Hepatic stellate cell (primary cell): Measurements from ENCODE around the gene PROP1.
"Not testable (repeated sequence)": the region's sequence is repeated elsewhere in the genome, so short reads cannot be mapped to it uniquely, and the experiment has no call there.

Source experiments
- DNase-seq: peaks from one replicate; pipeline ENCODE4 v3.0.0; 2011; ENCODE audit warnings: low spot score

PROP1 gene

GRCh38 chr5:177995691-177996595 lies at the start of gene PROP1:
TSS of gene PROP1 (minus strand) at chr5:177996242. CDS start at chr5:177995933, 309 bp downstream.
- no peak for DNase-seq

DNA sequence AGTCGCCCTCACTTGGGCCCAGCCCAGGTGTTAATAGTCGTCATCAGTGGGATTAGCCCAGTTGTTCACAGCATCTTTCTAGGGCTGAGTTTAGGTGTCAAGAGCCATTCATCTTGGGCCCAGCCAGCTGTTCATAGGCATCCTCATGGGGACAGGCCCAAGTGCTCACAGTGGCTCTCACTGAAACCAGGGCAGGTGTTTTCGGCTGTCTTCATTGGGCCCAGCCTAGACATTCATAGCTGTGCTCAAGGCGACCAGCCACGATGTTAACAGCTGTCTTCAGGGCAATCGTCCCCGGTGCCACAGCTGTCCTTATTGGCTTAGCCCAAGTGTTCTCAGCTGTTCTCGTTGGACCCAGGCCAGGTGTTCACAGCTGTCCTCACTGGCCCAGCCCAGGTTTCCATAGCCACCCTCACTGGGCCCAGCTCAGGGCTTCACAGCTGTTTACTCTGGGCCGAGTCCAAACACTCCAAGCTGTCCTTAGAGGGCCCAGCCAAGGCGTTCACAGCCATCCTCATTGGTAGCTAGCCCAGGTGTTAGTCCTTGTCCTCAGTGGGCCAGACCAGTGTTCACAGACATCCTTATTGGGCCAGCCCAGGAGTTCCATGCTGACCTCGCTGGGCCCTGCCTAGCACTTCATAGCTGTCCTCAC lies 23.5 kb upstream of the PROP1 start:
- DNase-seq = not testable (repeated sequence)

GRCh38 chr5:178012758-178013157 lies 16.7 kb upstream of the PROP1 start:
- DNase-seq = not testable (repeated sequence)

DNA sequence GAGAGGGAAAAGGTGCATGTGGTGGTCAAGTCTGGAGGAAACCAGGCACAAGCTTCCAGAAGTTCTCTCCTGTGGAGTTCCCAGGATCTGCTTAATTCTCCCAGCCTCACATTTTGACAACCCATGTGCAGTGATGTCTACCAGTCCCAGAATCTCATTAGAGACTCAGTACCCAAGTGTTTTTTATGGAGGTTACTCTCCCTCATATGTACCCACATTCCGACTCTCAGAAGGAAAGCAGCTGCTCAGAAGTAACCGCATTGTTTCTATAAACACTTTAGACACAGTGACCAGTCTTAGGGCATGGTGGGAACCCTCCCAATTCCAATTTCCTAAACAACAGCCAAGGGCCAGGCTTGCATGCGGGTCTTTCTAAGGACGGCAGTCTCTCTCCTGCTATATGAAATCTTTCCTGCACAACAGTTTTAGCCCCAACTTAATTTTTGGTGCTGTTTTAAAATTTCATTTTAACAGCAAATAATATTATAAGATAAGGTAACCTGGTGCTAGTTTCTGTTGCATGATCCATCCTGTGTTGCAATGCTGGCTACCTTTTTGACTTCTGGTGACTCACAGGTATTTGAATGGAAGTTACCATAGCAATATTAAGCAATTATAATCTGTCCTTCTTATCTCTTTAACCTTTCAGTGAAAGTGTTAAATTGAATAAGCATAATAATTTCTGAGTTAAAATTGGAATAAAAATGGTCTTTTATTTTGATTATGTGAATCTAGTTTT lies 15.9 kb upstream of the PROP1 start:
- not testable (repeated sequence) for DNase-seq

DNA sequence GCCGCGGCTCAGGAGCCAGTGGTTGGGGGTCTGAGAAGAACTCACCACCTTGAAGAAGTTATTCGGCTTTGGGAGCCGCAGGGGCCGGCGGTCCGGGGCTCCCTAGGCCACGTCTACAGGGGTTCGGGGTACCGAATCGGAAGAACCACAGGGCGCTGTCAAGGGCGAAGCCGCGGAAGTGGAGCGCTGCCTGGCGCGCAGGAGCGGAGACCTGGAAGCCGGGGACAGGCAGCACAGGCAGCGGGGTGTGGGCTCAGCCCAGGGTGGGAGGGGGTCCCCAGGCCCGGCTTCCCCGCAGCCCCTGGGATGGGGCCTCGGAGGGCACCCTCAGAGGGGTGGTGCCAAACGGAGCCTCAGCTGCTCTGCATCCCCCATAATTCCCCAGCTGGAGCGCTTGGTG lies 11.2 kb upstream of the PROP1 start:
- DNase-seq = not testable (repeated sequence)

DNA sequence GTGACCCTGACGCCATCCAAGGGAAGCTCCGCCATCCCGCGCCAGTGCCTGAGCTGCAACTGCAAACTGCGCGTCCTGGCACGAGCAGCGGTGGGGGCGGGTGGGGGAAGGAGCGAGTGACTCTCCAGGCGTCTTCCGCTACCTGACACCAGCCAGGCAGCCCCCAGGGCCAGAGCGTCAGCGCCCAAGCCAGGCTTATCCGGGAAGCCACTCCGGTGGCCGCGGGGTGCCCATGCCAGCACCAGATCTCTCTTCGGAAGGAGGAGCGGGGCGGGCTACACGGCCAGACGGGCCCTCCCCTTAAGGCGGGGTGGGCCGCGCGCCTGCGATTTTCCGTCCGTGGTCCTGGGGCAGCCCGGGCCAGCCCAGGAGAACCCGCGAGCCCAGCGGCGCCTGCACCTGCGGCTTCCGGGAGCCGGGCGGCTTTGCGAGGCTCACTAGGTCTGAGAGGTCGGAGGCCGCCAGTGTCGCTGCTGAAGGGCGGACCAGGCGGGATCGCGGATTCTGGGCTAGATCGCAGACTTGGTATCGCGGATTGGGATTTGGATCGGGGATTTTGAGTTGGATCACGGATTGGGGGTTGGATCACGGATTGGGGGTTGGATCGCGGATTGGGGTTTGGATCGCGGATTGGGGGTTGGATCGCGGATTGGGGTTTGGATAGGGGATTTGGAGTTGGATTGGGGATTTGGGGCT lies 10.6 kb upstream of the PROP1 start:
- not testable (repeated sequence) for DNase-seq

GRCh38 chr5:178006181-178006535 lies 10.1 kb upstream of the PROP1 start:
- DNase-seq = not testable (repeated sequence)

GRCh38 chr5:177997846-177998245 lies 1.8 kb upstream of the PROP1 start:
- DNase-seq = no peak

DNA sequence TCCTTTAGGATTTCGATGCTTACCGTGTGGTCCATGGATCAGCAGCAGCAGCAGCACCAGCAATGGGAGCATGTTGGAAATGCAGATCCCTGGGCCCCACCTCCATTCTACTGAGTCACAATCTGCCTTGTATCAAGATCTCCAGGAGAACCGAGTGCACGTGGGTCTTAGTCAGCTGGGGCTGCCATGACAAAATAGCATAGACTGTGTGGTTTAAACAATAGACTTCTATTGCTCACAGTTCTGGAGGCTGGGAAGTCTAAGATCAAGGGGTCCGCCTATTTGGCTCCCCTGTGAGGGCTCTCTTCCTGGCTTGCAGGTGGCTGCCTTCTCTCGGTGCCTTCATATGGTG lies 1.3 kb upstream of the PROP1 start:
- DNase-seq = no peak

- no peak for DNase-seq
Observed at GRCh38 chr5:177996660-177997318, 747 bp upstream of the PROP1 start.

- no peak for DNase-seq
Observed at GRCh38 chr5:177994561-177995190, 1.4 kb downstream of the PROP1 start.

DNA sequence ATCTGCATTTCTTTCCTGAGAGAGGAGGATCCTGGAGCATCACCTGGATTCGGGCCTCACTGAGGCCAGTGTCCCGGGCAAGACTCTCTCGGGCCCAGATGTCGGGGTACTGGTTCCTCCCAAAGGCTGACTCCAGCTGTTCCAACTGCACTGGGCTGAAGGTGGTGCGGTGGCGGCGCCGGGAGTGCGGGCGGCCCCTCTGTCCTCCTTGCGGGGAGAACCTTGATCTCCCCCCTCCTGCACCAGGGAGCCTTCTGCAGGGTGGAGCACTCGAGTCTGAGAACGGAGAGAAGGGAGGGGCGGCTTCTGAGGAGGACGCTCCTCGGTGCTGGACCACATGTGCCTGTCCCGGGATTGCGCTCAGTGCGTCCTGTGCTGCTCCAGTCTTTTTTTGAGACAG lies 2.0 kb downstream of the PROP1 start:
- DNase-seq = no peak

DNA sequence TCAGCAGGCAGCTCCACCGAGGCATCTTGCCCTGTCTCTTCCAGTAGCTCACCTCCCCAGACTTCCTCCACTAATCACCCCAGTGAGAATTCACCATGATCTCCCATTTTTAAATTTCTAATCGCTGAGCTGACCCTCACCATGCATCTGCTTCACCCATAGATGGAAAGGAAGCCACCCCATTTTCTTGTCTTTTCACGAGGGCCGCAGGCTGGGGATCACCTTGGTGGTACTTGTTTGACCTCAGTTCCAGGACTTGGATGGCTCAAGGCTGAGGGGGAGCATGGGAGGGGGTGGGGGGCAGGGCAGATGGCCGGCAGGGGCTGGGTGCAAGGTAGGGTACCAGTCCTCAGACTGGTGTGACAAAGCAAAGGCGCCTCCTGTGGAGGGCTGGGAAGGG lies 3.6 kb downstream of the PROP1 start:
- no peak for DNase-seq

DNA sequence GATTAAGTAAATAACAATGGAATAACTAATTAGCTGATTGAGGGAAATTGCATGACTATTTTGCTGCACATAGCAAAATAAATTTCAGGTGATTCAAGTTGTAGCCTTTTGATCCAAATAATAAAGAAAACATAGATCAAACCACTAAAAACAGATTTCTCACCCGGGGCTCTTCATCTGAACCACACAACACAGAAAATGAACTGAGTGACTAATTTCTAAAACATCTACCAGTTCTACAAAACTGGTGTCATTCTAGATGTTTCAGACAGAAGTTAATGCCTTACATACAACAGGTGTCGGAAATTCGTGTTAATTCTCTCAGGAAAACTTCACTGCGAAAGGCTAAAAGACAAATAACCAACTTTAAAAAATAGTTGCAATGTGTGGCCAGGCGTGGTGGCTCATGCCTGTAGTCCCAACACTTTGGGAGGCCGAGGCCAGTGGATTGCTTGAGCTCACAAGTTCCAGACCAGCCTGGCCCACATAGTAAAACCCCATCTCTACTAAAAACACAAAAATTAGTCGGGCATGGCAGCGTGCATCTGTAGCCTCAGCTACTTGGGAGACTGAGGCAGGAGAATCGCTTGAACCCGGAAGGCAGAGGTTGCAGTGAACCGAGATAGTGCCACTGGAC lies 6.9 kb downstream of the PROP1 start:
- DNase-seq = no peak

DNA sequence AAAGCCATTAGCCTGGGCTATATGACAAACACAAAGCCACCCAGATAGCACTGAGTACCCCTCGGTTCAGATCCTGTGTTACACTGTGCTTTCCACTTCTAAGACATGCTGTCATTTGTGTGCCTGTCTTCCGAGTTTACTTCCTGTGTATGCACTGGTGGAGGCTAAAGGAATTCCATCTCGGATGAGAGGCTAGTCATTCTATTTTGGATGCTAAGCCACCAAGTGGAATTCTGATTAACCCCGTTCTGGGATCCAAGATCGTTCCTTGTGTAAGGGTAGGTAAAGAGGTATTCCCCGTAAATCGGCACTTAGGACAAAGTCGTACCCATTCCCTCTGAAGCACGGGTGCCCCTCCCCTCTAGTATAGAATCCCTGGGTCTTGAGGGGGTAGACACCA lies 8.7 kb downstream of the PROP1 start:
- no peak for DNase-seq

DNA sequence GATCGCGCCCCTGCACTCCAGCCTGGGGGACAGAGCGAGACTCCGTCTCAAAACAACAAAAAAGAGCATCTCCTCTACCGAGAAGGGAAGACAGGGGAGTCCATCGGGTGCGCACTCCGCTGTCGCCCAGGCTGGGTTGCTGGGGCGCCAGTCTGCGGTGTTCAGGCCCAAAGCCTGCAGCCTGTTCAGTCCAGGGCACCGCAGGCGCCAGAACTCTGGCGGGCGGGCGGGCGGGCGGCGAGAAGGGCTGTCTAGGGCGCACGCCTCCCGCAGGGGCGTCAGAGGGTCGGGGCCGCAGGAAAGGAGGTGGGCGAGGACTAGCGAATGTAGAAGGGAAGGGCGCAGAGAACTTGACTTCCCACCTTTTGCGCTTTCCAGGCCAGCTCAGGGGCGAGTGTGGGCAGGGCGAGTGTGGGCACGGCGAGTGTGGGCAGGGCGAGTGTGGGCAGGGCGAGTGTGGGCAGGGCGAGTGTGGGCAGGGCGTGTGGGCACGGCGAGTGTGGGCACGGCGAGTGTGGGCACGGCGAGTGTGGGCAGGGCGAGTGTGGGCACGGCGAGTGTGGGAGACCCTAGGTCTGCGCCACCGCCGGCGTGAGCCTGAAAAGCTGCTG lies 10.5 kb downstream of the PROP1 start:
- no peak for DNase-seq

DNA sequence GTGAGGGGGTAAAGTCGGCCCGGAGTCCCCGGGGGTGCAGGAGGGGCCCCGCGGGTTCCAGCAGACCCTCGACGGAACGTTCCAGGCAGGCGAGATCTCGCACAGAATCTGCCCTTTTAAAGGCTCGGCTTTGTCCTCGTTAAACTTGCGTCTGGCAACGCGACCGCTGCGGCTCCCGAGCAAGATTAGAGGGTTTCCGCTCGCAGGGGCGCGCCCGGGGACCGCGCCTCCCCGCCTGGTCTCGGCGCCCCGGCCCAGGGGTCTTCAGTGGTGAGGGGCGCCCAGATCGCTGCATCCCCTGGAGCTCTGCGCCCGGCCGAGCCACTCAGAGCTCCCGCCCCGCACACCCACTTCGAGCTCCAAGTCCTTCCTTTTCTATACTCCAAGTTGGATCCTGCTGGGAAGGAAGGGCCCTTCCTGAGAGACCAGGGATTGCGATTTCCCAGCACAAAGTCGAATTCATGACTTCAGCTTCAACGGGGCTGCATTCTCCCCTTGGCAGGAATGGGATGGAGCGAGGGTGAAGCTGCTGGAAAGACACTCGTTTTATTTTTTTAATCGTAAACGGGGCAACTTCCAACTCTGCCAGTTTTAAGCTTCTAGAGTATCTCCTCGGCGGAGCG lies 11.3 kb downstream of the PROP1 start:
- no peak for DNase-seq

GRCh38 chr5:177983763-177984583 lies 12.1 kb downstream of the PROP1 start:
- DNase-seq = no peak

- DNase-seq = no peak
Observed at GRCh38 chr5:177982956-177983355, 13.1 kb downstream of the PROP1 start.
